Suppressor macrophage (primary cell): Measurements from ENCODE around the gene PCBD2.

Source experiments
- DNase-seq, 4 experiments: peaks; one replicate each; pipeline ENCODE4 v3.0.0-alpha.2; 2020 to 2022

PCBD2 gene

DNA sequence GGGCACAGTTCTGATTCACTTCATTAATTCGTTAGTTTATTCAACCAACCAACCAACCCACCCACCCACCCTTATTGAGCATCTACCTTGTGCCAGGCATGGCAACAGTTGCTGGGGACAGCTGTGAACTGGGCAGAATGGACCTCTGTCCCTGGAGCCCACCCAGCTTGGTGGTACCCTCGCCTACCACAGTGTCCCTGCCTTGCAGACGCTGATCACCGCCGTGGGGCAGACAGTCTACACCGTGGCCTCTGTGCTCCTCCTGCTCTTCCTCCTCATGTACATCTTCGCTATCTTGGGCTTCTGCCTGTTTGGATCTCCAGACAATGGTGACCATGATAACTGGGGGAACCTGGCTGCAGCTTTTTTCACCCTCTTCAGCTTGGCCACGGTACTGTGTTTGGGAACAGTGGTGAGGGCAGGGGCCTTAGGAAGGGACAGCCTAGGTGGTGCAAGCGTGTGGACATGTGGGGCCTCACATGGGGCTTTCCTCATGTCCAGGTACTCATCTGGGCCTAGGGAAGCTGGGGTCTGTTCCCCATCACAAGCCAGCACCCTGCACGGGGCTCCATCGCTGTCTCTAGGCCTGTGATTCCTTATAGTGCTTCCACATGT, 102.9 kb downstream of the PCBD2 start:
- no peak for DNase-seq

DNA sequence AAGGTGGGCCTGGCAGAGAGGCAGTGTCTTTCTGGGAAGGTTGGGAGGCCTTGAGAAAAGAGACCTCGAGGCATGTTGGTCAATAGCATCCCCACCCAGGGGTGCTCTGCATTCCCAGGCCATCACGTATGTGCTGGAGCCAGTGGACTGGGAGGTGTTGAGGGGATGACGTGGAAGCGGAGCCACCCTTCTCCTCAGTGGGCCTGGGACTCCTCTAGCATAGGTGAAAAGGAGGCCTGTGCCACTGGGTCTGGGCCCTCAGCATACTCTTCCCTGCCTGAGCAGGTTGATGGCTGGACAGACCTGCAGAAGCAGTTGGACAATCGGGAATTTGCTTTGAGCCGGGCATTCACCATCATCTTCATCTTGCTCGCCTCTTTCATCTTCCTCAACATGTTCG, 103.6 kb downstream of the PCBD2 start:
- DNase-seq, result no peak

DNA sequence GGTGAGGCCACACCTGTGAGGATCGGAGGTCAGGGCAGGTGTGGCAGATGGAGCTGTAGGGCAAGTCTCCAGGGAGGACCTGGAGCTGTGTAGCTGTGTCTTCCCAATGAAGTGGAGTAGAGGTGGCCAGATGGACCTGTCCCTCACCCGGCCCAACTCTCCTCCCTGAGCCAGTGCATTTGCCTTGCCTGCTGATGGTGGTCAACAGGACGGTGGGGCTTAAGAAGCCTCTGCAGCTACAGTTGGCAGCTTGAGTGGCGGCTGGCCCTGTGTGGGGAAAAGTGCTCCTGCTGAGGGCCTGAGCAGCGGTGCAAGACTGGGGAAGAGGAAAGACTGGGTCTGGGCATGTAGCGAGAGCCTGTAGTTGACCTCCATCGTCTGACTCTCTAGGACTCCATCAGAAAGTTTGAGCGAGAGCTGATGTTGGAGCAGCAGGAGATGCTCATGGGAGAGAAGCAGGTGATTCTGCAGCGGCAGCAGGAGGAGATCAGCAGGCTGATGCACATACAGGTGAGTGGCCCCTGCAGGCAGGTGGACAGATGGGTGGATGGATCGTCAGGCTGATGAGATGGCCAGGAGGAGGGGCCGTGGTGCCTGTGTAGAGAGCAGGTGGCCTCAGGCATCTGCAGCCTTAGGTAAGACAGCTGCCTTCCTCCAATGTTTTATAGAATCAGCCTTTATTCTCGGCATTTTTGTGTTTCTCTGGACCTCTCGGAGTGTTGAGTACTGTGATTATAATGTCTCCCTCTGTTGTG, 104.2 kb downstream of the PCBD2 start:
- DNase-seq, result no peak

DNA sequence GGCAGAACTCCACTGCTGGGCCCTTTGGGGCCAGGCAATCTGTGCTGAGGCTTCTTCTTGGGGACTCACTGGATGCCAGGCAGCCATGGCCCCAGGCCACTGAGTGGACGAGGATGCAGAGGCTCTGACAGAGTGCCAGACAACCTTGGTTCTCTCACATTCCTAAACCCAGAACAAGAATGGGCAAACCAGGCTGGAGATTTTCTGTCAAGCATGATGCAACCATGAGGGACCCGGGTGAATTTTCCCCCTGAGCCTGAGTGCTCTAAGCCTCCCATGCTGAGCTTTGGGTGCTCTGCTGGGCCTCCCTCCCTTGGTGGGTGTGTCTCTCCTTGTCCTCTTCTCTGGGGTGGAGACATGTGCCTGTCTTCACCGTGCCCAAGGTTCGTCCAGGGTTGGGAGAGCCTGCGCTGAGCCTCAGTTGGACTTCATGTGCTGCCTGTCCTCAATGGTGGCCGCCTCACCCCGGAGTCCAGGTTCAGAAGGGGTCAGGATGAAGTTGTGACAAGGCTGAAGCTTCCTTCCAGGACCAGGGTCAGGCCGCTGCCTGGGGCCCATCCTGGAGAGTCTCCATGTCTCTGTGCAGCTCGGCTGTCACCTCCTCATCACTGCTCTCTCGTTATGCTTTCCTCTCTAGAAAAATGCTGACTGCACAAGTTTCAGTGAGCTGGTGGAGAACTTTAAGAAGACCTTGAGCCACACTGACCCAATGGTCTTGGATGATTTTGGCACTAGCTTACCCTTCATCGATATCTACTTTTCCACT, 105.0 kb downstream of the PCBD2 start:
- DNase-seq, result no peak

DNA sequence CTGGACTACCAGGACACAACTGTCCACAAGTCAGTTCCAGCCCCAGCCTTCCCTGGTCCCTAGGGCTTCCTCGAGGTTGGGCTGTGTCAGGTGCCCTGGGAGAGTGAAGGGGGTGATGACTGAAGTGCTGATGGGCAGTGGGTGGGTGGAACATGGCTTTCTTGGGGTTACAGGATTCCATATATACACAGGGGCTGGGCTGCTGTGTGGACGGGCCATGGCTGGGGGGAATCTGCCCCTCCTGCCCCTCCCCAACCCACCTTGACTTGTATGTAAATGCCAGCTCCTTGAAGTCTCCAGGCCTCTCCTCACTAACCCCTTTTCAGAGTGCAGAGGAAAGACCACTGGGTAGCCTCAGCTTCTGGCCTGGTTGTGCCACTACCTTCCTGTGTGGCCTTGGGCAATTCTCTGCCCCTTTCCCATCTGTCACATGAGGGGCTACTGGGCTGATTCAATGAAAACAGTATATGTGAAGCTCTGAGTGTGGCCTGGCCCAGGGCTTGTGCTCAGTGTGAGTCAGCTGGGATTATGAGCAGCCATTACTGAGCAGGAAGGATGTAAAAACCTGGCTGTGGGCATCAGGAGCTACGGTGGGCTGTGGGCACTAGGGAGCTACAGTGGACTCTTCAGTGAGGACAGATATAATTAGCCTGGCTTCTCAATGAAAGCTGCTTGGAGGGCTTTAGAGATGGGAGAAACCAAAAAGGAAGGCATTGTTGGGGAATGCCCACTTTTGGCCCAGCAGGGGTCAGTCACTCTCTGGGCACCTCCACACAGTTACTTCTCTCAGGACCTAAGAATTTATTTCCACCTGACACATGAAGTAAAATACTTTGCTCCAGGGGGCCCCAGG, 105.8 kb downstream of the PCBD2 start:
- peak in 1 of 4 experiments; percentile 28 for DNase-seq

DNA sequence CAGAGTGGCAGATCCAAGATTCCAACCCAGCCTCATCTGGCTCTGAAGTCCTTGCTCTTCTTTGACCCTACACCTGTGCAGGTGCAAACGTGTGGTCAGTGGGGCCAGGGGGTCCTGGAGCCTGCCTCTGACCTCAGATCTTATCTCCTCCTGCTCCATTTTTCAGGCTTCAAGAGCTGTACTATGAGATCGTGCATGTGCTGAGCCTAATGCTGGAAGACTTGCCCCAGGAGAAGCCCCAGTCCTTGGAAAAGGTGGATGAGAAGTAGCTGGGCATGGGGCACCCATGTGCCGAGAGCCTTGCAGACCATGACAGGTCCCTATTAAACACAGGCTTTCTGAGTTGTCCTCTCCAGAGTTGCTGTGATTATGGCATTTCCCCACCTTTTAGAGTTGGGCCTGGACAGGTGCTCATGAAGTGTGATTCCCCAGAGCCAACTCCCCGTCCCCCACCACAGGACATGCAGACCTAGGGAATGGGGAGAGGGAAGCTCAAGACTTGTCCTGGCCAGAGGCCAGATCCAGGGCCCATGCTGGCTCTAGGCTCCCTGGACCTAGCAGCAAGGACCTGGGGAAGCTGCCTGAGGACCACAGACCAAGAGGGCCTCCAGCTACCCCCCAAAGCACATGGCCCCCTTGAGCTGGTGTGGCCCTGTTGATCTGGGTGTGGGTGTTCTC, 106.6 kb downstream of the PCBD2 start:
- no peak for DNase-seq

DNA sequence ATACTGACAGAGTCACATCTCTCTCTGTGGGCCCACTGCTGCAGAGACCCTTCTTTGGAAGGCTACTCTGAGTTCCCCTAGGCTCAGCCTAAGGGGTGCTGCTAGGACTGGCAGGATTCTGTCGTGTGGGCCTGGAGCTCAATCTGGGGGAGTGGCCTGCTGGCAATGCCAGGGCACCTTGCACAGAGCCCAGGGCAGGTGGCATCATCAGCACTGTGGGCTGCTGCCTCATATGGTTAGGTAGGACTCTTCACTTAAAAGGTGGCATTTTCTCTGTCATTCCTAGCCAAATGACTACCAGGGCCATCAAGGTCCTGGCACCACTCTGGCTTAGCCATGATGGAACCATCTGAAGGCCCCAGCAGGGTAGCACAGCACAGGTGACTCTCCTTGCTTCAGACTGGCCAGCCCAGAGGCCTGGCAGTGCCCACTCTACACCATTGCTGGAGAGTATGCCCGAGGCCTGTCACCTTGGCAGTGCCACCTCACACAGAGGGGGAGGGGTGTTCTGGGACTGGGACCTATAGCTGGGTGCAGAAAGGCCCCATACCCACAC, 107.2 kb downstream of the PCBD2 start:
- no peak for DNase-seq
